ENCODE data around the gene ADAMTSL2. TPM values are rescaled to one million over a fixed set of nuclear protein-coding genes. Genes with fewer than 3 reads are reported as not detected.

Gene ADAMTSL2
- total RNA-seq, 1 experiment from 2014 or later: 0.87 TPM

DNA sequence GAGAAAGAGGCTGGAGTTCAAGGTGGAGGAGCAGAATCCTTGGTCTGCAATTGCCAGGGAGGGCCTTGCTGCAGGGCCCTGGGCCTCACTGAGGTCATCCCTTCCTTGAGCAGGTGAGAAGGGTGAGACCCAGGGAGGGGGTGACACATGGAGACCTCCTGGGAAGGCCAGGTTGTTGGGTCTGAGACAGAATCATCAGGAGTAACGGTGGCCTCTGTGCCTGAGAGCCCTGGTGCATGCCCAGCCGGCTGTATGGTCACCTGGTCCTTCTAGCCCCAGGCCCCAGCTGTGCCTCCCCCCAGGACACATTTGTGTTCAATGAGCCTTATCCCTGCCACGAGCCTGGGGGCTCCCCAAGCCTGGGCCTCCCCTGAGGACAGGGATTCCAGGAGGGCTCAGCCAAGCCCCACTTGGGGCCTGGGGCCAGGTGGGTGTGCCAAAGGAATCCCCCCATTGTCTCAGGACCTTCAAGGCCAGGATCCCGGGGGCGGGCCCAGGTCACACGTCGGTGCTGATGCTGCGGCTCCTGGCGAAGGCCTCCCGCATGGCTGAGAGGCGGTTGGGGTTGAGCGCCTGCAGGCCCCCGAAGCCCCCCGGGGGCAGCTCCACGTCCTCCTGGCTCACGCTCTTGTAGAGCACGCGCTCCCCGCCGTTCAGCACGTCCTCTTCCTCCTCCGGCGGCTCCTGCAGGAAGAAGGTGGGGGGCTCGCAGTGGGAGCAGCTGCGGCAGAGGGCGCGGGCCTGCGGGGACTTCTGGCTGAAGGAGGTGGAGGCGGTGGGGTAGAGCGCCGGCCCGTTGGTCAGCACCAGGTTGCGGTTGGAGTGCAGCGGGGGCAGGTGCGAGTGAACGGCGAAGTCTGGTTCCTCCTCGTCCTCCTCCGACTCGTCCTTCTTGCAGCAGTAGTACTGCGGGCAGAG is 44.3 kb downstream of the ADAMTSL2 start:
- Mint-ChIP-seq H3K4me1 (peaks cover 21% of the 10 kb centered on the region), H3K9me3 (no peaks in the 10 kb centered on the region), H3K27me3 (ENCODE audit: low read depth) (no peaks in the 10 kb centered on the region), H3K36me3 (no peaks in the 10 kb centered on the region), H3K27ac (no peak overlapping the region), H3K4me3 (no peak overlapping the region)
- TF ChIP-seq ZNF423 (CRISPR knock-in tag; IDR thresholded peaks at IDR 0.05) (0 out of 2 replicates have a peak, but pooled peaks have one; percentile 18), NFYB (CRISPR knock-in tag; conservative IDR thresholded peaks at IDR 0.05; ENCODE audit: low read depth) (no peak)
- TF ChIP-seq, protein P1, sequence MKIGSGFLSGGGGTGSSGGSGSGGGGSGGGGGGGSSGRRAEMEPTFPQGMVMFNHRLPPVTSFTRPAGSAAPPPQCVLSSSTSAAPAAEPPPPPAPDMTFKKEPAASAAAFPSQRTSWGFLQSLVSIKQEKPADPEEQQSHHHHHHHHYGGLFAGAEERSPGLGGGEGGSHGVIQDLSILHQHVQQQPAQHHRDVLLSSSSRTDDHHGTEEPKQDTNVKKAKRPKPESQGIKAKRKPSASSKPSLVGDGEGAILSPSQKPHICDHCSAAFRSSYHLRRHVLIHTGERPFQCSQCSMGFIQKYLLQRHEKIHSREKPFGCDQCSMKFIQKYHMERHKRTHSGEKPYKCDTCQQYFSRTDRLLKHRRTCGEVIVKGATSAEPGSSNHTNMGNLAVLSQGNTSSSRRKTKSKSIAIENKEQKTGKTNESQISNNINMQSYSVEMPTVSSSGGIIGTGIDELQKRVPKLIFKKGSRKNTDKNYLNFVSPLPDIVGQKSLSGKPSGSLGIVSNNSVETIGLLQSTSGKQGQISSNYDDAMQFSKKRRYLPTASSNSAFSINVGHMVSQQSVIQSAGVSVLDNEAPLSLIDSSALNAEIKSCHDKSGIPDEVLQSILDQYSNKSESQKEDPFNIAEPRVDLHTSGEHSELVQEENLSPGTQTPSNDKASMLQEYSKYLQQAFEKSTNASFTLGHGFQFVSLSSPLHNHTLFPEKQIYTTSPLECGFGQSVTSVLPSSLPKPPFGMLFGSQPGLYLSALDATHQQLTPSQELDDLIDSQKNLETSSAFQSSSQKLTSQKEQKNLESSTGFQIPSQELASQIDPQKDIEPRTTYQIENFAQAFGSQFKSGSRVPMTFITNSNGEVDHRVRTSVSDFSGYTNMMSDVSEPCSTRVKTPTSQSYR (CRISPR knock-in tag; IDR thresholded peaks at IDR 0.05): no peak
- TF ChIP-seq, protein P2, sequence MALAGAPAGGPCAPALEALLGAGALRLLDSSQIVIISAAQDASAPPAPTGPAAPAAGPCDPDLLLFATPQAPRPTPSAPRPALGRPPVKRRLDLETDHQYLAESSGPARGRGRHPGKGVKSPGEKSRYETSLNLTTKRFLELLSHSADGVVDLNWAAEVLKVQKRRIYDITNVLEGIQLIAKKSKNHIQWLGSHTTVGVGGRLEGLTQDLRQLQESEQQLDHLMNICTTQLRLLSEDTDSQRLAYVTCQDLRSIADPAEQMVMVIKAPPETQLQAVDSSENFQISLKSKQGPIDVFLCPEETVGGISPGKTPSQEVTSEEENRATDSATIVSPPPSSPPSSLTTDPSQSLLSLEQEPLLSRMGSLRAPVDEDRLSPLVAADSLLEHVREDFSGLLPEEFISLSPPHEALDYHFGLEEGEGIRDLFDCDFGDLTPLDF (CRISPR knock-in tag; IDR thresholded peaks at IDR 0.05): no peak
- ATAC-seq (no peak), DNase-seq (ENCODE audit: low spot score) (no peak)
- ChIA-PET CTCF (interaction anchor here (1.3 kb wide), 1 partner anchor 12 kb away, joined by 3 read pairs; no protein-coding TSS in a partner anchor), POLR2A (no interaction called here)

DNA sequence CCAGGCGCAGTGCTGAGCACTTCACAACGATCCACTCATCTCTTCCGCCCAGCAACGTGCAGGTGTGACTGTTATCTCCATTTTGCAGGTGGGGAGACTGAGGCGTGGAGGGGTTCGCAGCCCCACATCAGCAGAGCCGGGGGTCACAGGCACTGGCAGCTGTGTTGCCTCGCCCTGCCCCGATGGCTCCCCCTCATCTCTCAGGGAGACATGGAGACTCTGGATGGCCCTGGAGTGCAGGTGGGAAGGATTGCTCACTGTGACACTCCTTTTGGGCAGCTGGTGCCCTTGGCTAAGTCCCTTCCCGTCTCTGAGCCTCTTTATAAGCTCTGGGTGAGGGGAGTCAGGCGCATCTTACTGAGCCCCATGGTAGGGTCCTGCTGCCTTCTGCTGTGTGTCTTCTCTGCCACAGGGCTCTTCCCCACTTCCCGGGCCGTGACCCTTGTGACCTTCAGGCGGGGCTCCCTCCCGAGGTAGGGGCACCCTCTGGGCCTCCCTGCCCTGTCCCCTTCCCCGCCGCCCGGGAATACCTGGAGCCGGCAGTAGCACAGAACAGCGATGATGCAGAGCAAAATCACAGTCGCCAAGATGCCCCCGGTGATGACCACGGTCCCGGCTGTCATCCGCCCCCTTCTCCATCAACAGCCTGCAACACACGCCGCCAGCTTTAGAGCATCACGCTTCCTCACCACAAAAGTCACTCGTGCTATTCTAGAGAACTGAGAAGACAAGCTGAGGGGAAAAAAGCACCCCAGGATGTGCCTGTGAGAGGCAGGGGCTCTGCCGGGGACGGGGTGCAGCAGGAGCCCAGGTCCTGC is 45.3 kb downstream of the ADAMTSL2 start:
- ChIA-PET POLR2A (no interaction called here), CTCF (no interaction called here)
- Mint-ChIP-seq H3K27ac (no peak overlapping the region), H3K27me3 (ENCODE audit: low read depth) (no peaks in the 10 kb centered on the region), H3K4me1 (peaks cover 31% of the 10 kb centered on the region), H3K36me3 (no peaks in the 10 kb centered on the region), H3K4me3 (no peak overlapping the region), H3K9me3 (no peaks in the 10 kb centered on the region)
- DNase-seq (ENCODE audit: low spot score) (no peak), ATAC-seq (no peak)
- TF ChIP-seq TP53 (CRISPR knock-in tag; IDR thresholded peaks at IDR 0.05): no peak
- TF ChIP-seq SOX15 (CRISPR knock-in tag; IDR thresholded peaks at IDR 0.05): no peak
- TF ChIP-seq, protein P3, sequence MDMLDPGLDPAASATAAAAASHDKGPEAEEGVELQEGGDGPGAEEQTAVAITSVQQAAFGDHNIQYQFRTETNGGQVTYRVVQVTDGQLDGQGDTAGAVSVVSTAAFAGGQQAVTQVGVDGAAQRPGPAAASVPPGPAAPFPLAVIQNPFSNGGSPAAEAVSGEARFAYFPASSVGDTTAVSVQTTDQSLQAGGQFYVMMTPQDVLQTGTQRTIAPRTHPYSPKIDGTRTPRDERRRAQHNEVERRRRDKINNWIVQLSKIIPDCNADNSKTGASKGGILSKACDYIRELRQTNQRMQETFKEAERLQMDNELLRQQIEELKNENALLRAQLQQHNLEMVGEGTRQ (CRISPR knock-in tag; IDR thresholded peaks at IDR 0.05): no peak
- TF ChIP-seq JAZF1 (CRISPR knock-in tag; IDR thresholded peaks at IDR 0.05): no peak
- no peak for TF ChIP-seq NR3C1 (CRISPR knock-in tag; conservative IDR thresholded peaks at IDR 0.05; ENCODE audit: low read depth)
- no peak for TF ChIP-seq ZNF671 (CRISPR knock-in tag; IDR thresholded peaks at IDR 0.05)
- no peak for TF ChIP-seq TCF7 (CRISPR knock-in tag; IDR thresholded peaks at IDR 0.05; ENCODE audit: low read depth)
- no peak for TF ChIP-seq ZNF219 (CRISPR knock-in tag; IDR thresholded peaks at IDR 0.05; ENCODE audit: borderline replicate concordance)
- no peak for TF ChIP-seq ATF1 (CRISPR knock-in tag; IDR thresholded peaks at IDR 0.05)
- TF ChIP-seq, protein P4, sequence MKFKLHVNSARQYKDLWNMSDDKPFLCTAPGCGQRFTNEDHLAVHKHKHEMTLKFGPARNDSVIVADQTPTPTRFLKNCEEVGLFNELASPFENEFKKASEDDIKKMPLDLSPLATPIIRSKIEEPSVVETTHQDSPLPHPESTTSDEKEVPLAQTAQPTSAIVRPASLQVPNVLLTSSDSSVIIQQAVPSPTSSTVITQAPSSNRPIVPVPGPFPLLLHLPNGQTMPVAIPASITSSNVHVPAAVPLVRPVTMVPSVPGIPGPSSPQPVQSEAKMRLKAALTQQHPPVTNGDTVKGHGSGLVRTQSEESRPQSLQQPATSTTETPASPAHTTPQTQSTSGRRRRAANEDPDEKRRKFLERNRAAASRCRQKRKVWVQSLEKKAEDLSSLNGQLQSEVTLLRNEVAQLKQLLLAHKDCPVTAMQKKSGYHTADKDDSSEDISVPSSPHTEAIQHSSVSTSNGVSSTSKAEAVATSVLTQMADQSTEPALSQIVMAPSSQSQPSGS (CRISPR knock-in tag; IDR thresholded peaks at IDR 0.05; ENCODE audit: borderline replicate concordance, low read depth): no peak
- TF ChIP-seq, protein P5, sequence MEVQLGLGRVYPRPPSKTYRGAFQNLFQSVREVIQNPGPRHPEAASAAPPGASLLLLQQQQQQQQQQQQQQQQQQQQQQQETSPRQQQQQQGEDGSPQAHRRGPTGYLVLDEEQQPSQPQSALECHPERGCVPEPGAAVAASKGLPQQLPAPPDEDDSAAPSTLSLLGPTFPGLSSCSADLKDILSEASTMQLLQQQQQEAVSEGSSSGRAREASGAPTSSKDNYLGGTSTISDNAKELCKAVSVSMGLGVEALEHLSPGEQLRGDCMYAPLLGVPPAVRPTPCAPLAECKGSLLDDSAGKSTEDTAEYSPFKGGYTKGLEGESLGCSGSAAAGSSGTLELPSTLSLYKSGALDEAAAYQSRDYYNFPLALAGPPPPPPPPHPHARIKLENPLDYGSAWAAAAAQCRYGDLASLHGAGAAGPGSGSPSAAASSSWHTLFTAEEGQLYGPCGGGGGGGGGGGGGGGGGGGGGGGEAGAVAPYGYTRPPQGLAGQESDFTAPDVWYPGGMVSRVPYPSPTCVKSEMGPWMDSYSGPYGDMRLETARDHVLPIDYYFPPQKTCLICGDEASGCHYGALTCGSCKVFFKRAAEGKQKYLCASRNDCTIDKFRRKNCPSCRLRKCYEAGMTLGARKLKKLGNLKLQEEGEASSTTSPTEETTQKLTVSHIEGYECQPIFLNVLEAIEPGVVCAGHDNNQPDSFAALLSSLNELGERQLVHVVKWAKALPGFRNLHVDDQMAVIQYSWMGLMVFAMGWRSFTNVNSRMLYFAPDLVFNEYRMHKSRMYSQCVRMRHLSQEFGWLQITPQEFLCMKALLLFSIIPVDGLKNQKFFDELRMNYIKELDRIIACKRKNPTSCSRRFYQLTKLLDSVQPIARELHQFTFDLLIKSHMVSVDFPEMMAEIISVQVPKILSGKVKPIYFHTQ (CRISPR knock-in tag; IDR thresholded peaks at IDR 0.05): no peak
- no peak for TF ChIP-seq KAT7 (CRISPR knock-in tag; IDR thresholded peaks at IDR 0.05; ENCODE audit: borderline replicate concordance)
- TF ChIP-seq, protein P6, sequence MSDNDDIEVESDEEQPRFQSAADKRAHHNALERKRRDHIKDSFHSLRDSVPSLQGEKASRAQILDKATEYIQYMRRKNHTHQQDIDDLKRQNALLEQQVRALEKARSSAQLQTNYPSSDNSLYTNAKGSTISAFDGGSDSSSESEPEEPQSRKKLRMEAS (CRISPR knock-in tag; IDR thresholded peaks at IDR 0.05): no peak
- TF ChIP-seq, protein P7, sequence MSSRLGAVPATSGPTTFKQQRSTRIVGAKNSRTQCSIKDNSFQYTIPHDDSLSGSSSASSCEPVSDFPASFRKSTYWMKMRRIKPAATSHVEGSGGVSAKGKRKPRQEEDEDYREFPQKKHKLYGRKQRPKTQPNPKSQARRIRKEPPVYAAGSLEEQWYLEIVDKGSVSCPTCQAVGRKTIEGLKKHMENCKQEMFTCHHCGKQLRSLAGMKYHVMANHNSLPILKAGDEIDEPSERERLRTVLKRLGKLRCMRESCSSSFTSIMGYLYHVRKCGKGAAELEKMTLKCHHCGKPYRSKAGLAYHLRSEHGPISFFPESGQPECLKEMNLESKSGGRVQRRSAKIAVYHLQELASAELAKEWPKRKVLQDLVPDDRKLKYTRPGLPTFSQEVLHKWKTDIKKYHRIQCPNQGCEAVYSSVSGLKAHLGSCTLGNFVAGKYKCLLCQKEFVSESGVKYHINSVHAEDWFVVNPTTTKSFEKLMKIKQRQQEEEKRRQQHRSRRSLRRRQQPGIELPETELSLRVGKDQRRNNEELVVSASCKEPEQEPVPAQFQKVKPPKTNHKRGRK (CRISPR knock-in tag; IDR thresholded peaks at IDR 0.05; ENCODE audit: borderline replicate concordance): no peak
- TF ChIP-seq, protein P8, sequence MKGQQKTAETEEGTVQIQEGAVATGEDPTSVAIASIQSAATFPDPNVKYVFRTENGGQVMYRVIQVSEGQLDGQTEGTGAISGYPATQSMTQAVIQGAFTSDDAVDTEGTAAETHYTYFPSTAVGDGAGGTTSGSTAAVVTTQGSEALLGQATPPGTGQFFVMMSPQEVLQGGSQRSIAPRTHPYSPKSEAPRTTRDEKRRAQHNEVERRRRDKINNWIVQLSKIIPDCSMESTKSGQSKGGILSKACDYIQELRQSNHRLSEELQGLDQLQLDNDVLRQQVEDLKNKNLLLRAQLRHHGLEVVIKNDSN (CRISPR knock-in tag; IDR thresholded peaks at IDR 0.05): no peak
